Iris pigment epithelial cell (primary cell): ENCODE measurements around the gene STRN.
A peak's percentile ranks its signal among the peaks of the same experiment; 100 is the strongest.
"Not testable (repeated sequence)": the region's sequence is repeated elsewhere in the genome, so short reads cannot be mapped to it uniquely, and the experiment has no call there.

ENCODE experiments used
- DNase-seq: peaks from one replicate; pipeline ENCODE4 v3.0.0-alpha.2; 2011; ENCODE audit warnings: low read depth

The STRN gene

GRCh38 chr2:36966370-36967235 is at the start of gene STRN:
TSS of gene STRN (minus strand) at chr2:36966536. CDS start at chr2:36966463, 73 bp downstream.
- DNase-seq: peak; percentile 97

GRCh38 chr2:37013315-37013641 is 46.9 kb upstream of the STRN start:
- no peak for DNase-seq

- DNase-seq: no peak
Observed at GRCh38 chr2:37011130-37011529, 44.8 kb upstream of the STRN start.

- peak; percentile 40 for DNase-seq
Observed at GRCh38 chr2:37005118-37005868, 39.0 kb upstream of the STRN start.

- DNase-seq: no peak
Observed at GRCh38 chr2:37000988-37001556, 34.7 kb upstream of the STRN start.

- DNase-seq: peak; percentile 63
Observed at GRCh38 chr2:37000318-37000717, 34.0 kb upstream of the STRN start.

GRCh38 chr2:36999416-36999815 is 33.1 kb upstream of the STRN start:
- DNase-seq: not testable (repeated sequence)

GRCh38 chr2:36993841-36994620 is 27.7 kb upstream of the STRN start:
- DNase-seq: peak; percentile 34

GRCh38 chr2:36988008-36988407 is 21.7 kb upstream of the STRN start:
- no peak for DNase-seq

- no peak for DNase-seq
Observed at GRCh38 chr2:36982467-36982866, 16.1 kb upstream of the STRN start.

- no peak for DNase-seq
Observed at GRCh38 chr2:36981911-36982310, 15.6 kb upstream of the STRN start.

GRCh38 chr2:36979007-36979406 is 12.7 kb upstream of the STRN start:
- DNase-seq: not testable (repeated sequence)

GRCh38 chr2:36976065-36976464 is 9.7 kb upstream of the STRN start:
- no peak for DNase-seq

- no peak for DNase-seq
Observed at GRCh38 chr2:36975306-36975705, 9.0 kb upstream of the STRN start.

GRCh38 chr2:36973320-36973719 is 7.0 kb upstream of the STRN start:
- DNase-seq: no peak

GRCh38 chr2:36971990-36972389 is 5.7 kb upstream of the STRN start:
- DNase-seq: no peak

GRCh38 chr2:36967236-36967876 is 1.0 kb upstream of the STRN start:
- DNase-seq: no peak

- no peak for DNase-seq
Observed at GRCh38 chr2:36965751-36966369, 476 bp downstream of the STRN start.

- peak; percentile 23 for DNase-seq
Observed at GRCh38 chr2:36965206-36965605, 1.1 kb downstream of the STRN start.

GRCh38 chr2:36964496-36965058 is 1.8 kb downstream of the STRN start:
- no peak for DNase-seq

GRCh38 chr2:36963734-36964133 is 2.6 kb downstream of the STRN start:
- DNase-seq: no peak
